HL-60 (cell line): Measurements from ENCODE around the gene OR2T8.

Experiments used
- CTCF ChIP-seq: IDR thresholded peaks from one replicate; pipeline ENCODE4 v1.5.1; 2011; ENCODE audit warnings: low read length, control low read depth, inconsistent platforms; ENCODE audit not compliant: insufficient read depth
- GABPA ChIP-seq: IDR thresholded peaks from 2 replicates; pipeline ENCODE4 v1.6.1; 2012; ENCODE audit warnings: low read depth
- POLR2AphosphoS5 ChIP-seq: IDR thresholded peaks from 2 replicates; pipeline ENCODE4 v1.6.1; 2012; ENCODE audit warnings: low read depth
- SPI1 ChIP-seq: IDR thresholded peaks from 2 replicates; pipeline ENCODE4 v1.6.1; 2012; ENCODE audit warnings: low read depth, mild to moderate bottlenecking, borderline replicate concordance

GRCh38 chr1:247908766-247909165 lies 11.3 kb upstream of the OR2T8 start:
- no peak for TF ChIP-seq CTCF
- no peak for TF ChIP-seq GABPA
- TF ChIP-seq POLR2AphosphoS5 = no peak
- TF ChIP-seq SPI1 = no peak
